Nephron (organoid): ENCODE measurements around the gene F5.
"Not testable (repeated sequence)": the region's sequence is repeated elsewhere in the genome, so short reads cannot be mapped to it uniquely, and the experiment has no call there.

Experiments used
- H3K27ac Mint-ChIP-seq, 3 experiments: 2 replicates each; pipeline ENCODE4 v1.8.0; 2020; ENCODE audit warnings: mixed read lengths in 3 of 3, mild to moderate bottlenecking in 2 of 3, moderate library complexity in 1 of 3
- H3K27me3 Mint-ChIP-seq: 2 replicates; pipeline ENCODE4 v1.8.0; 2021; ENCODE audit warnings: low read depth, mild to moderate bottlenecking, moderate library complexity, mixed read lengths
- H3K36me3 Mint-ChIP-seq: 2 replicates; pipeline ENCODE4 v1.8.0; 2020; ENCODE audit warnings: low read depth, mixed read lengths
- H3K4me1 Mint-ChIP-seq: 2 replicates; pipeline ENCODE4 v1.8.0; 2020; ENCODE audit warnings: mixed read lengths
- H3K4me3 Mint-ChIP-seq, 3 experiments: 2 replicates each; pipeline ENCODE4 v1.8.0; 2020; ENCODE audit warnings: mild to moderate bottlenecking in 3 of 3, mixed read lengths in 3 of 3, moderate library complexity in 2 of 3
- H3K9me3 Mint-ChIP-seq: 2 replicates; pipeline ENCODE4 v1.8.0; 2020; ENCODE audit warnings: mixed read lengths
- CTCF ChIP-seq, 3 experiments: fragments of 200-600 bp; sonication (generic); IDR thresholded peaks; one replicate each; pipeline ENCODE4 v1.5.0; 2021; ENCODE audit warnings: antibody characterized with exemption in 3 of 3; ENCODE audit not compliant: unreplicated experiment in 3 of 3

F5 gene

GRCh38 chr1:169507413-169507812 is 78.9 kb downstream of the F5 start:
- H3K27me3 Mint-ChIP-seq = peaks cover 3% of the 10 kb centered on the region
- H3K4me3 Mint-ChIP-seq = no peak overlapping the region
- TF ChIP-seq CTCF (IDR thresholded peaks at IDR 0.05; ENCODE audit: unreplicated experiment in 3 of 3) = no peak
- no peaks in the 10 kb centered on the region for H3K36me3 Mint-ChIP-seq
- no peak overlapping the region for H3K27ac Mint-ChIP-seq
- no peaks in the 10 kb centered on the region for H3K4me1 Mint-ChIP-seq
- H3K9me3 Mint-ChIP-seq = no peaks in the 10 kb centered on the region

- H3K4me3 Mint-ChIP-seq, H3K27ac Mint-ChIP-seq, H3K9me3 Mint-ChIP-seq, H3K4me1 Mint-ChIP-seq, H3K36me3 Mint-ChIP-seq, H3K27me3 Mint-ChIP-seq: not testable (repeated sequence)
These were observed 82.7 kb downstream of the F5 start for GRCh38 chr1:169503601-169504000.

GRCh38 chr1:169499807-169500206 is 86.5 kb downstream of the F5 start:
- Mint-ChIP-seq H3K9me3 (peaks cover 4% of the 10 kb centered on the region), H3K27ac (no peak overlapping the region), H3K4me1 (peaks cover 5% of the 10 kb centered on the region), H3K27me3 (peaks cover 4% of the 10 kb centered on the region), H3K36me3 (no peaks in the 10 kb centered on the region), H3K4me3 (no peak overlapping the region)
- TF ChIP-seq CTCF (IDR thresholded peaks at IDR 0.05; ENCODE audit: unreplicated experiment in 3 of 3) = no peak

- no peak overlapping the region for H3K27ac Mint-ChIP-seq
- H3K4me1 Mint-ChIP-seq = peaks cover 5% of the 10 kb centered on the region
- H3K36me3 Mint-ChIP-seq = no peaks in the 10 kb centered on the region
- no peak for TF ChIP-seq CTCF (IDR thresholded peaks at IDR 0.05; ENCODE audit: unreplicated experiment in 3 of 3)
- no peak overlapping the region for H3K4me3 Mint-ChIP-seq
- peaks cover 4% of the 10 kb centered on the region for H3K27me3 Mint-ChIP-seq
- peaks cover 4% of the 10 kb centered on the region for H3K9me3 Mint-ChIP-seq
These were observed 89.0 kb downstream of the F5 start for GRCh38 chr1:169497317-169497716.

- H3K27ac Mint-ChIP-seq = peak overlapping the region in 1 of 3 experiments; percentile 43
- H3K9me3 Mint-ChIP-seq = peaks cover 4% of the 10 kb centered on the region
These were observed 90.4 kb downstream of the F5 start for GRCh38 chr1:169495916-169496315.

GRCh38 chr1:169495046-169495775 is 91.1 kb downstream of the F5 start:
- Mint-ChIP-seq H3K27ac (no peak overlapping the region), H3K9me3 (no peaks in the 10 kb centered on the region), H3K36me3 (no peaks in the 10 kb centered on the region), H3K4me3 (no peak overlapping the region), H3K27me3 (peaks cover 4% of the 10 kb centered on the region), H3K4me1 (peaks cover 5% of the 10 kb centered on the region)
- no peak for TF ChIP-seq CTCF (IDR thresholded peaks at IDR 0.05; ENCODE audit: unreplicated experiment in 3 of 3)

More at GRCh38 chr1:169495916-169496315, 90.4 kb downstream of the F5 start:
- Mint-ChIP-seq H3K27me3 (peaks cover 4% of the 10 kb centered on the region), H3K4me3 (no peak overlapping the region), H3K4me1 (peaks cover 5% of the 10 kb centered on the region), H3K36me3 (no peaks in the 10 kb centered on the region)
- no peak for TF ChIP-seq CTCF (IDR thresholded peaks at IDR 0.05; ENCODE audit: unreplicated experiment in 3 of 3)
